OCI-LY3 (cell line): ENCODE data around the gene FAM43A.

Experiments used
- EZH2phosphoT487 ChIP-seq: fragments of 200-600 bp; shearing (Covaris generic); IDR thresholded peaks from 2 replicates; pipeline ENCODE4 v1.6.1; 2018; ENCODE audit warnings: antibody characterized with exemption, mixed run types, low read depth
- TF ChIP-seq, protein P1 (sequence below): fragments of 200-600, 300-600 bp; sonication (generic); IDR thresholded peaks from 2 replicates; pipeline ENCODE4 v1.5.1; 2014; ENCODE audit warnings: antibody characterized with exemption, low read length, low read depth

DNA sequence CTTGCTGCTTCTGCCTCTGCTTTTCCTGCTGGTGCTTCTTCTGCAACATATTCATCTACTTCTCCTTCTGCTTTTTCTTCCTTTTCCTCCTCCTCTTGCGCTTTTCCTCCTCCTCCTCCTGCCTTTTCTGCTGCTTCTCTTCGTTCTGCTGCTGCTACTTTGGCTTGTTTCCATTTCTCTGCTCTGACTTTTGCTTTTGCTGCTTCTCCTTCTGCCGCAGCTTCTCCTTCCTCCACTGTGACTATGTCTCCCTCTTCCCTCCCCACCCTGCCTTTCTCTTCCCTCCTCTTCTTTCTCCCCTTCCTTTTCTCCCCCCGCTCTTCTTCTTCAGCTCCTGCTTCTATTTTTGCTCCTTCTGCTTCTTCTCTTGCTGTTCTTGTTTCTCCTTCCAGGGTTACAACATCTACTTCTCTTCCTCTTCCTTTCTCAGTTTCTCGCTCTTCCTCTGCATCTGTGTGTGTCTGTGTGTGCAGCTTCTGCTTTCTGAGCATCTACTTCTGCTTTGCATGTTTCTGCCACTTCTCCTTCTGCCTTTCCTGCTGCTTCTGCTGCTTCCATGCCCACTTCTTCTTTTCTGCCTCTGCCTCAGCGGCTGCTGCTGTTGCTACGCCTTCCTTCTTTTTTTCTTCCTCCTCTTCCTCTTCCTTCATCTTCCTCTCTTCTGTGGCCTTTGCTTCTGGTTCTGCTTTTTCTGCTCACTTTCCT is 51.4 kb downstream of the FAM43A start:
- TF ChIP-seq, protein P1, sequence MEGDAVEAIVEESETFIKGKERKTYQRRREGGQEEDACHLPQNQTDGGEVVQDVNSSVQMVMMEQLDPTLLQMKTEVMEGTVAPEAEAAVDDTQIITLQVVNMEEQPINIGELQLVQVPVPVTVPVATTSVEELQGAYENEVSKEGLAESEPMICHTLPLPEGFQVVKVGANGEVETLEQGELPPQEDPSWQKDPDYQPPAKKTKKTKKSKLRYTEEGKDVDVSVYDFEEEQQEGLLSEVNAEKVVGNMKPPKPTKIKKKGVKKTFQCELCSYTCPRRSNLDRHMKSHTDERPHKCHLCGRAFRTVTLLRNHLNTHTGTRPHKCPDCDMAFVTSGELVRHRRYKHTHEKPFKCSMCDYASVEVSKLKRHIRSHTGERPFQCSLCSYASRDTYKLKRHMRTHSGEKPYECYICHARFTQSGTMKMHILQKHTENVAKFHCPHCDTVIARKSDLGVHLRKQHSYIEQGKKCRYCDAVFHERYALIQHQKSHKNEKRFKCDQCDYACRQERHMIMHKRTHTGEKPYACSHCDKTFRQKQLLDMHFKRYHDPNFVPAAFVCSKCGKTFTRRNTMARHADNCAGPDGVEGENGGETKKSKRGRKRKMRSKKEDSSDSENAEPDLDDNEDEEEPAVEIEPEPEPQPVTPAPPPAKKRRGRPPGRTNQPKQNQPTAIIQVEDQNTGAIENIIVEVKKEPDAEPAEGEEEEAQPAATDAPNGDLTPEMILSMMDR, result no peak
- no peak for TF ChIP-seq EZH2phosphoT487
